GM12864 (cell line): ENCODE data around the gene ANKS6.
A peak's percentile ranks its signal among the peaks of the same experiment; 100 is the strongest.

Experiments
- DNase-seq: peaks from one replicate; pipeline ENCODE4 v3.0.0-alpha.2; 2011; ENCODE audit warnings: low read depth
- H3K4me3 ChIP-seq: 2 replicates; pipeline ENCODE4 v1.5.1; 2011; ENCODE audit warnings: mild to moderate bottlenecking, low read depth, low read length, control low read depth
- TF ChIP-seq, protein P1 (sequence below): IDR thresholded peaks from 2 replicates; pipeline ENCODE4 v1.5.1; 2011; ENCODE audit warnings: low read depth, mild to moderate bottlenecking, moderate library complexity, low read length, control low read depth, inconsistent platforms; ENCODE audit errors: missing control alignments

Gene ANKS6

DNA sequence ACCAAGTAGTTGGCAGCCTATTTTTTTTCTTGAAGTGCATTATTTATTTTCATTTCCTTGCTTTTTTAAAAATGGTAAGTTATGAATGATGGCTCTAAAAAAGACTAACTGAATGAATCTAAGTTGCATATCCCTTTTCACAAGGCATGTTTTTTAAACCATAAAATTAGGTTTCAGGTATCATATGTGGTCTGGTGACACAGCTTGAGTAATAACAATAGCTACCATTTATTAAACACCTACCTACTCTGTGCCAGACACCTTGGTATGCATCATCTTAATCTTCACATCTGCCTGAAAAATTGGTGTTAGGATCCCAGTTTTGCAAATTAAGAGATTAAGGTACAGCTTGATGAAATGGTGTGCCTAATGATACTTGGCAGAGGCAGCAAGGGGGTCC is 83.4 kb downstream of the ANKS6 start:
- H3K4me3 ChIP-seq, result no peak overlapping the region
- TF ChIP-seq, protein P1, sequence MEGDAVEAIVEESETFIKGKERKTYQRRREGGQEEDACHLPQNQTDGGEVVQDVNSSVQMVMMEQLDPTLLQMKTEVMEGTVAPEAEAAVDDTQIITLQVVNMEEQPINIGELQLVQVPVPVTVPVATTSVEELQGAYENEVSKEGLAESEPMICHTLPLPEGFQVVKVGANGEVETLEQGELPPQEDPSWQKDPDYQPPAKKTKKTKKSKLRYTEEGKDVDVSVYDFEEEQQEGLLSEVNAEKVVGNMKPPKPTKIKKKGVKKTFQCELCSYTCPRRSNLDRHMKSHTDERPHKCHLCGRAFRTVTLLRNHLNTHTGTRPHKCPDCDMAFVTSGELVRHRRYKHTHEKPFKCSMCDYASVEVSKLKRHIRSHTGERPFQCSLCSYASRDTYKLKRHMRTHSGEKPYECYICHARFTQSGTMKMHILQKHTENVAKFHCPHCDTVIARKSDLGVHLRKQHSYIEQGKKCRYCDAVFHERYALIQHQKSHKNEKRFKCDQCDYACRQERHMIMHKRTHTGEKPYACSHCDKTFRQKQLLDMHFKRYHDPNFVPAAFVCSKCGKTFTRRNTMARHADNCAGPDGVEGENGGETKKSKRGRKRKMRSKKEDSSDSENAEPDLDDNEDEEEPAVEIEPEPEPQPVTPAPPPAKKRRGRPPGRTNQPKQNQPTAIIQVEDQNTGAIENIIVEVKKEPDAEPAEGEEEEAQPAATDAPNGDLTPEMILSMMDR, result no peak
- DNase-seq, result no peak

DNA sequence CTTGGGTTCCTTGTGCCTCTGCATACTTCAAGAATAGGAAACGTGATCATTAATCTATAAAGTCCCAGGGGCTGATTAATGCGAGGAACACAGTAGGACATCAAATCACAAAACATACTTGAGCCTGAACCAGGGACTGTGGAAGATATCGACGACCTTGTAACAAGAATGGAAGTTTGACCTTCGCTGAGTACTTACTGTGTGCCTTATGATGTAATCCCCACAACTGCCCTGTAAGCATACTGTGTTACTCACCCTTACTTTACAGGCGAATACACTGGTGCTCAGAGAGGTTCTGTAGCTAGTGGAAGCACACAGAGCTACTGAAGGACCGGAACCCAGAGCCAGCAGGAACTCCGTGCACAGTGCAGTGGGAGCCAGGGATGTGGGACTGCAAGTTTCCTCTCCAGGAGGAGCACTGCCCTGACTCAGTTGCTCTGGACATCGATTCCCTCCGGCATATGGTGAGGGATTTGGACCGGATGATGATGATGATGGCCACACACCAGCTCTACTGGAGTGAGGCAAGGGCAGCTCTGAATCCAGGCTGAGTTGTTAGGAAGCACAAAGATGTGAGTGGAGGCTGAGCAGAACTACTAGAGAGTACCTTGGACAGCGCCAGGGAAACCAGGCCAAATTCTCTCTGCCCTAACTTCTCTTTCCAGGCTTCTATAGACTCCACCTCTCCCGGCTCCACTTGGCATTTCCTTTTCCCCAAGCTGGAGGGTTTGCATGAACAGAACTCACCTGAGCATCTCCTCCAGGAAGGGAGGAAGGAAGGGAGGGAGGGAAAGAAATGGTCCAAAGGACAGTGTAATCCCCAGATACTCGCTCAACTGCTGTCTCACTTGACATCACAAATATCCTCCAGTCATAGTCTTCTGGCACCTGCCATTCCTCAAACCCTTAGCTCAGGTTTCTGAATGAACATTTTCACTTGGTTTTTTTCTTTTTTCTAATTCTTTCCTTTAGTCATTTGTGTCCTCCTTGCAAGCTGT is 86.1 kb downstream of the ANKS6 start:
- H3K4me3 ChIP-seq, result no peak overlapping the region

DNA sequence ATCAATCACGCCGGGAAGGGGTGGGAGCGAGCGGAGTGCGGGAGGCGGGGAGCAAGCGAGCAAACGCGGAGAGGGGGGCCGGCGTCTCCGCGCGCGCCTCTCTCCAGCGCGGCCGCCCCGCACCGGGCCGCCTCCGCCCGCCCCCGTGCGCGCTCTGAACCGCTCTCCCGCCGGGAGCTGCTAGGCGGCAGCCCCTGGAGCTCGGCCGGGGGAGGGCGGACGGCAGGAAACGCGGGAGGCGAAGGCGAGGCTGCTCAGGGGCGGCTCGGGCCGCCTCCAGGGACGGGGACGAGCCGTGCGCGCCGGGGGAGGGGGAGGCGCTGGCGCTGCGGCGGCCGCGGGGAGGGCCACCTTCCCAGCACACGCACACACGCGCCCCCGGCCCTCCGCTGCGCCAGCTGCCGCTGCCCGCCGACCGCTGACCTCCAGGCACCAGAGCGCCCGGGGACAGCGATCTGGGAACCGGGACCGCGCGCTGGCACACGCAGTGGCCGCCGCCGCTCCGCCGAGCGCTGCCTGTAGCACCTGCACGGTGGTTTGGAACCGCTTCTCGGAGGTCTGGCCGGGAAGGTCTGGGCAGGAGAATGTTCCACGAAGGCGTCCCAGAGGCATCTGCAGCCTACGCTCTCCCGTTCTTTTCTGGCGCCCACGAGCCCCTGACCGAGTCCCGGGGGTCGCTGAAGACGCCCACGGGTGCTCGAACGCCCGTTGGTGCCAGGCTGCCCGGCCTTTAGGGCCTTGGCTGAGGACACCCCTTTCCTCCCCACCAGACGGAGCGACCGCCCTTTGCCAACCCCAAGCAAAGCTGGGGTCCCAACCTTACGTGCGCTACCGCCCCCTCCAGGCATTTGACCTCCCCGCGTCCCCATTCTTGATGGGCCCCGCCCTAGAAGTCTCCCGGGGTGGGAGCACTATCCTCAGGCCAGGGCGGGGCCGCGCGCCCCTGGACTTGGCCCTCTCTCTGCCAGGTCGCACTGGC is 87.1 kb downstream of the ANKS6 start, which contains the start of gene GABBR2:
Gene GABBR2, minus strand, starts transcription at position 3 of the 979 bp plus-strand sequence. CDS start 198 bp downstream, outside the sequence.
- H3K4me3 ChIP-seq, result no peak within 1 kb of the TSS
- no peak for DNase-seq
- TF ChIP-seq, protein P1, result no peak

More for the DNA sequence above, 86.1 kb downstream of the ANKS6 start:
- no peak for DNase-seq
- TF ChIP-seq, protein P1, result no peak

DNA sequence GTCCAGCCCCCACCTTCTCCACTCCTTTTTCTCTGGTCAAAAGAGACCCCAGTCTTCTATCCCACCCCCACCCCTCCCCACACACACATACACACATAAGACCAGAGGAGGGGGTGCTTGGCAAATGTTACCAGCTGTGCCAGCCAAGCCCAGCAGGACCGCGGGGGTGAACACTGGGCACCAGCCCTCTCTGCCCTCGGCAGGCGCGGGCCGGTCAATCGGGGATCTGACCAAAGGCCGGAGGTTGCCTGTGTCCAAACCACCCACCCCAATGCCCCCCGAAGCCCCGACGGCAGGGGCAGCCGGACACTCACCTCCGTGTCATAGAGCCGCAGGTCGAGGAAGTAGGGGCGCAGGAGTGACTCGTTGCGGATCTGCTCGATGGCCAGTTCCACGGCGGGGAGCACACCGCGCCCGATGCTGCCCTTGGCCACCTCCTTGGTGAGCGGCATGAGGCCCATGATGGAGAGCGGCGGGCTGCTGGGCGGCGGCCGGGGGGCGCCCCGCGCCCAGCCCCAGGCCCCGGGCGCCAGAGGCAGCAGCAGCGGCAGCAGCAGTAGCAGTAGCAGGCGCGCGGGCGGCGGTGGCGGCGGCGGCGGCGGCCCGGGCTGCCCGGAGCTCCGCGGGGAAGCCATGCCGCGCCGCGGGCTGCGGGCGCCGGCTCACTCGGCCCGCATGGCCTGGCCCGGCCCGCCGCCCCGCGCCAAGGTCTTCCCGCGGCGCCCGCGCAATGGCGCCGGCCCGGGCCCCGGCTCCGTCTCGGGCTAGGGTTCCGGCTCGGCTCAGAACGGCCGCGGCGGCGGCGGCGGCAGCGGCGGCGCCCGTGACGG is 88.0 kb downstream of the ANKS6 start:
- no peak overlapping the region for H3K4me3 ChIP-seq
- no peak for DNase-seq
- TF ChIP-seq, protein P1, result no peak

DNA sequence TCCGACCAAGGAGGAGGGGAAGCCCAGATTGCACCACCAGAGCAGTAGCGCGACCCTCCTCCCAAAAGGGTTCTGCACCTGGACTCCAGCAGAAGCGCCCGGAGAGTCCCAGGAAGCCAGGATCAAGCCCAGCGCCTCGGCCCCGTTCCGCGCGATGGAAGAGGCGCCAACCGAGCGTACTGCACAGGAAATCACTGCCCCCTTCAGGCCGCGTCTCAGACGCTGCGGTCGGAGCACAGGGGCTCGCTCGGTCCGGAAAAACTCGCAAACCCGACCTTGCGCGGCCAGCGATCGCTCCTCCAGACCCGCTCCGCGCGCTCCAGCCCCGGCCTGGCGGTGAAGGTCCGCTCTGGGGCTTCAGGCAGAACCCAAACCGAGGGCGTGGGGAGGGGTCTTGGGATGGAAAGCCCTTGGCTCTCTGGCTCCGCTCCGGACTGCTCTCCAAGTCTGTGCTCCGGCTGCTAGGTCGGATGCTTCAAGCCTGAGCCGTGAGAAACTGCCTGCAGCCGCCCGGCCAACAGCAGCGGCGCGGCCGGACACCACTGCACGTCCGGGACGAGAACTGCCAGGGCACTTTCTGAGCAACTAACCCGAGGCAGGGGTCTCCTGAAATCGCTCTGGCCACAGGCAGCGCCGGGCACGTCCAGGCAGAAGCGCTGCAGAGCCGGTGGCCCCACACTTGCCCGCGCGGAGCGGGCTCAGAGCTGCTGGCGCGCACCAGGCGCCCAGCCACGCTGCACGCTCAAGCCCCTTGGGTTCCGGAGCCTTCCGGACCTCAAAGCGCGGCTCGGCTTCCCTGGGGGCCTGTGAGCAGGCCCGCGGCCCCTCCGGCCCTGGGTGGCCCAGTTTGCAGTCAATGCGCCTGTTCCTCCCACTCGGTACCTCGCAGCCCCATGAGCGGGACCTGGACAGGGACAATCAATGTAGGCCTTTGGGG is 88.9 kb downstream of the ANKS6 start:
- DNase-seq, result no peak
- TF ChIP-seq, protein P1, result peak; percentile 56
- H3K4me3 ChIP-seq, result no peak overlapping the region
